Measurements from ENCODE around the gene CNTFR.

CNTFR gene

GRCh38 chr9:34573599-34574325 is 15.8 kb downstream of the CNTFR start:
- CTCF ChIA-PET: no interaction called here

DNA sequence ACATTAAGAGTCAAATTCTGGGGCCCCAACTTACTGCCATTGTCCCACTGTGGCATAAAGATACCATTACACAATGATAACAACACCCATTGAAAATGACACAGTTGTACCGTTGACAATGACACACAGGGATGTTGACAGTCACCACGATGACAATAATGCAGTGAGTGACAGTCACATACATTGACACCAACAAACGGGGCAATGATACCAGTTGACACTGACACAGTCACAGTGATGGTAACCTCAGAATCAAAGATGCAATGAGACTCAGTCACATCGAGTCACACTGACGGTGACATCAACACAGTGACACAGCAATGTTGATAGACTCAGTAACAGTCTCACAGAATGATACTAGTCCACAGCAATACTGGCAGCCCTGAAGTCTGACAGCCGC is 16.9 kb downstream of the CNTFR start:
- no peak overlapping the region for H3K27ac ChIP-seq
- ChIA-PET POLR2A (ENCODE audit: low non-redundant PET) (no interaction called here), CTCF (no interaction called here)
- no peak for TF ChIP-seq CTCF (conservative IDR thresholded peaks at IDR 0.05; ENCODE audit: low read depth)
- no peak for DNase-seq (ENCODE audit: low spot score)

More at GRCh38 chr9:34573599-34574325, 15.8 kb downstream of the CNTFR start:
- no peak overlapping the region for H3K27ac ChIP-seq
- TF ChIP-seq CTCF (conservative IDR thresholded peaks at IDR 0.05; ENCODE audit: low read depth): no peak
- POLR2A ChIA-PET (ENCODE audit: low non-redundant PET): no interaction called here
- no peak for DNase-seq (ENCODE audit: low spot score)

GRCh38 chr9:34572092-34572491 is 17.4 kb downstream of the CNTFR start:
- DNase-seq (ENCODE audit: low spot score): no peak
- no peak overlapping the region for H3K27ac ChIP-seq
- ChIA-PET CTCF (no interaction called here), POLR2A (ENCODE audit: low non-redundant PET) (no interaction called here)
- no peak for TF ChIP-seq CTCF (conservative IDR thresholded peaks at IDR 0.05; ENCODE audit: low read depth)

DNA sequence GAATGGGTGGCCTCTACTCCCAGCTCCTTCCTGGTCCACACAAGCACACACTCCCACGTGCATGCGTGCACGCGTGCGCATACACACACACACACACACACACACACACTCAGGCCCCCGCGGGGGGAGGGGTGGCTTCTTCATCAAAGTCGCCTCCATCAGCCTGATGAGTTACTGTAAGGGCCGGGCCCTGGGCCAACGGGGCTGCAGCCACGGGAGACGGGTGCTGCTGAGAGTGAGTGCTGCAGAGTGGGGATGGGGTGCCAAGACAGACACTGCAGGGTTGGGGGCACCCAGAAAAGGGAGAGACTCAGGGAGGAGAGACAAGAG is 18.1 kb downstream of the CNTFR start:
- CTCF ChIA-PET: no interaction called here
- no peak overlapping the region for H3K27ac ChIP-seq
- TF ChIP-seq CTCF (conservative IDR thresholded peaks at IDR 0.05; ENCODE audit: low read depth): no peak
- no peak for DNase-seq (ENCODE audit: low spot score)
- POLR2A ChIA-PET (ENCODE audit: low non-redundant PET): no interaction called here

DNA sequence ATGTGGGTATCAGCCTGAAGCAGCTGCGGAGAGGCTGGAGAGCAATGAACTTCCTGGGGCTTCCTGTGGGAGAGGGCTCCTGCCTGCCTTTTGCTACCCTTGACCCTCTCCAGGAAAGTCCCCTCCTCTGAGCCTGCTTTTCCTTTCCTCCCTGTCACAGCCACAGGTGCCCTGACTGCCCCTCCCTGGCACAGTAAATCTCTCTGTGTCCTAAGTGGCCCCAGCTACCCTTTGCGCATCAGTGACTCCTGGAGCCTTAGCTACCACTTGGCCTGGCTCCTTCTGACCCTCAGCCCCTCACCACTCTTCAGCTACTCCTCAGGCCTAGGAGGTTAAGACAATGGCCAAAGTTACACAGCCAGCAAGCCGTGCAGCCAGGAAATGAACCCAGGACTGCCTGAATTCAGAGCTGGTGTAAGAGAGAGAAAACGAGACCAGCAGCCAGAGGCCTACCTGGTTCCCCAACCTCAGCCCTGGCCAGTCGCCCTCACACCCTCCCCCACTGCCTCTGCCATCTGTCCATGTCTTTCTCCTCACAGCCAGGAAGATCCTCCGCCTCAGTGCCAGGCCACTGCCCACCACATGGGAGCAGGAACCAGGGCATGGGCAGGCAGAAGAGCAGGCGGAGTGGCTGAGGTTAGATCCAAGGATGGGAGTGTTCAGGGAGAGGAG is 18.6 kb downstream of the CNTFR start:
- POLR2A ChIA-PET (ENCODE audit: low non-redundant PET): no interaction called here
- no peak for TF ChIP-seq CTCF (conservative IDR thresholded peaks at IDR 0.05; ENCODE audit: low read depth)
- CTCF ChIA-PET: interaction anchor here (0.6 to 1.2 kb wide), 3 partner anchors 10 to 231 kb away, joined by 4 to 7 read pairs (median 5); no protein-coding TSS in a partner anchor
- no peak for DNase-seq (ENCODE audit: low spot score)
- H3K27ac ChIP-seq: no peak overlapping the region

GRCh38 chr9:34570376-34570775 is 19.1 kb downstream of the CNTFR start:
- DNase-seq (ENCODE audit: low spot score): no peak
- no peak for TF ChIP-seq CTCF (conservative IDR thresholded peaks at IDR 0.05; ENCODE audit: low read depth)
- CTCF ChIA-PET: interaction anchor here (0.6 to 1.2 kb wide), 3 partner anchors 10 to 231 kb away, joined by 4 to 7 read pairs (median 5); no protein-coding TSS in a partner anchor
- no peak overlapping the region for H3K27ac ChIP-seq
- POLR2A ChIA-PET (ENCODE audit: low non-redundant PET): no interaction called here

Measured in RWPE1 (cell line).